A549 (cell line): ENCODE data around the gene SURF2. TPM values are rescaled to one million over a fixed set of nuclear protein-coding genes. Genes with fewer than 3 reads are reported as not detected.

Source experiments
- ATAC-seq, 2 experiments: fragments of 200-7000 bp in 1 of 2; fragments of >200 bp in 1 of 2; cut with Nextera tagmentation in 1 of 2; cut with Tn5 transposase in 1 of 2; 3 replicates each; pipeline versions ENCODE4 v1.8.0 to v1.9.1; 2018 to 2020; ENCODE audit warnings: mild to moderate bottlenecking in 1 of 2, moderate library complexity in 1 of 2
- CTCF ChIA-PET: fragments of 300-600 bp; sonication (Branson Sonifier 250); formaldehyde crosslinking; extraction: SDS; loops from one replicate; lab custom pipeline; 2021; ENCODE audit warnings: antibody characterized with exemption, inconsistent platforms; lab: Yijun Ruan, JAX
- POLR2A ChIA-PET: fragments of 350-600 bp; formaldehyde crosslinking; extraction: SDS; loops from one replicate; lab custom pipeline; 2021; ENCODE audit warnings: antibody characterized with exemption, inconsistent platforms; lab: Yijun Ruan, JAX
- DNase-seq, 2 experiments: peaks; one replicate each; pipeline versions ENCODE4 v3.0.0 to v3.0.0-alpha.2; 2011 to 2016; ENCODE audit warnings: low read depth in 1 of 2, low spot score in 1 of 2
- FAIRE-seq: peaks from 2 replicates; lab custom pipeline; 2011; peaks lifted over from hg19 to GRCh38; lab: Jason Lieb, UNC
- H3K27ac ChIP-seq, 2 experiments: fragments of >200 bp; sonication (Bioruptor Twin); formaldehyde crosslinking; 3 replicates each; pipeline ENCODE4 v1.5.1; 2016 to 2017
- H3K4me1 ChIP-seq: fragments of >200 bp; sonication (Bioruptor Twin); formaldehyde crosslinking; 3 replicates; pipeline ENCODE4 v1.6.1; 2016
- H3K4me2 ChIP-seq: fragments of >200 bp; sonication (Bioruptor Twin); formaldehyde crosslinking; 3 replicates; pipeline ENCODE4 v1.6.1; 2016
- H3K4me3 ChIP-seq: fragments of >200 bp; sonication (Bioruptor Twin); formaldehyde crosslinking; 3 replicates; pipeline ENCODE4 v1.5.1; 2016
- H3K9me3 ChIP-seq: fragments of >200 bp; sonication (Bioruptor Twin); formaldehyde crosslinking; 3 replicates; pipeline ENCODE4 v1.6.1; 2016
- CBX8 ChIP-seq: fragments of 200-600 bp; sonication (generic); IDR thresholded peaks from 2 replicates; pipeline ENCODE4 v1.6.1; 2016
- EP300 ChIP-seq, 2 experiments: fragments of >200 bp; sonication (Bioruptor Twin); formaldehyde crosslinking; IDR thresholded peaks; 2 replicates in 1 of 2; 3 replicates in 1 of 2; pipeline ENCODE4 v1.6.1; 2016 to 2017
- FOSB ChIP-seq: fragments of 250-450 bp; sonication (Bioruptor Pico); IDR thresholded peaks from 2 replicates; pipeline ENCODE4 v1.5.0; 2020; ENCODE audit warnings: mild to moderate bottlenecking, moderate library complexity
- FOXS1 ChIP-seq: fragments of 250-450 bp; sonication (Bioruptor Pico); IDR thresholded peaks from 2 replicates; pipeline ENCODE4 v1.5.0; 2020; ENCODE audit warnings: mild to moderate bottlenecking, moderate library complexity
- JUNB ChIP-seq: fragments of >200 bp; sonication (Bioruptor Twin); formaldehyde crosslinking; IDR thresholded peaks from 2 replicates; pipeline ENCODE4 v1.6.1; 2016
- KDM1A ChIP-seq: fragments of 200-600 bp; sonication (generic); IDR thresholded peaks from 2 replicates; pipeline ENCODE4 v1.6.1; 2016; ENCODE audit warnings: low read depth, mild to moderate bottlenecking
- MAFK ChIP-seq: fragments of 450-650 bp; IDR thresholded peaks from 2 replicates; pipeline ENCODE4 v1.6.1; 2014; ENCODE audit not compliant: partially characterized antibody
- MAZ ChIP-seq: fragments of 150-350 bp; IDR thresholded peaks from 2 replicates; pipeline ENCODE4 v1.6.1; 2014; ENCODE audit warnings: antibody characterized with exemption, low read depth, low read length, borderline replicate concordance
- RAD21 ChIP-seq, 2 experiments: fragments of >200 bp in 1 of 2; sonication (Bioruptor Twin) in 1 of 2; formaldehyde crosslinking in 1 of 2; IDR thresholded peaks in 1 of 2; conservative IDR thresholded peaks in 1 of 2; 2 replicates in 1 of 2; 3 replicates in 1 of 2; pipeline ENCODE4 v1.6.1; 2012 to 2018; ENCODE audit warnings: inconsistent platforms in 1 of 2
- RCOR1 ChIP-seq: fragments of 150-350 bp; IDR thresholded peaks from 2 replicates; pipeline ENCODE4 v1.6.1; 2014; ENCODE audit warnings: antibody characterized with exemption, low read length, low read depth
- RNF2 ChIP-seq: fragments of 200-600 bp; sonication (generic); IDR thresholded peaks from 2 replicates; pipeline ENCODE4 v1.6.1; 2016; ENCODE audit warnings: low read depth, mild to moderate bottlenecking, antibody characterized with exemption, moderate library complexity, borderline replicate concordance
- TP53 ChIP-seq: fragments of 250-450 bp; sonication (Bioruptor Pico); IDR thresholded peaks from 2 replicates; pipeline ENCODE4 v1.5.0; 2021; ENCODE audit warnings: mild to moderate bottlenecking, moderate library complexity
- ZFP36 ChIP-seq: fragments of 450-650 bp; IDR thresholded peaks from 2 replicates; pipeline ENCODE4 v1.6.1; 2014; ENCODE audit warnings: borderline replicate concordance; ENCODE audit not compliant: partially characterized antibody
- ZSCAN20 ChIP-seq: fragments of 250-450 bp; sonication (Bioruptor Pico); IDR thresholded peaks from 2 replicates; pipeline ENCODE4 v1.8.0; 2022; ENCODE audit warnings: mild to moderate bottlenecking, moderate library complexity
- WGBS: methylation state at CpG from one replicate; pipeline ENCODE4 v1.1.6; 2017; ENCODE audit errors: missing lambda C conversion rate; 5-methylcytosine and 5-hydroxymethylcytosine counted together
- polyA plus RNA-seq, 4 experiments: library from polyadenylated mRNA; depleted of rRNA in 3 of 4; stranded (reverse); fragments of >200 nt; fragmentation: RNase III in 1 of 4; extraction: RNeasy Plus Mini Kit Qiagen cat#74134 plus additional on column Dnase treatment in 1 of 4; gene quantifications; 2 replicates in 3 of 4; 3 replicates in 1 of 4; pipeline ENCODE4 v1.2.3, GENCODE V29; 2011 to 2017
- TF ChIP-seq, protein P1 (sequence below): fragments of >200 bp; sonication (Bioruptor Twin); formaldehyde crosslinking; IDR thresholded peaks from 2 replicates; pipeline ENCODE4 v1.6.1; 2016
- TF ChIP-seq, protein P2 (sequence below): fragments of >200 bp; sonication (Bioruptor Twin); formaldehyde crosslinking; IDR thresholded peaks from 3 replicates; pipeline ENCODE4 v1.6.1; 2016
- TF ChIP-seq, protein P3 (sequence below): fragments of 450-650 bp; IDR thresholded peaks from 2 replicates; pipeline ENCODE4 v1.6.1; 2014; ENCODE audit warnings: antibody characterized with exemption
- TF ChIP-seq, protein P4 (sequence below): IDR thresholded peaks from 2 replicates; pipeline ENCODE4 v1.6.1; 2012
- TF ChIP-seq, protein P5 (sequence below): fragments of >200 bp; sonication (Bioruptor Twin); formaldehyde crosslinking; IDR thresholded peaks from 3 replicates; pipeline ENCODE4 v1.5.1; 2016

The SURF2 gene
- polyA plus RNA-seq, 2 of the 4 experiments (the other 2 are of a cell fraction), result 25.2 to 34.9 TPM

DNA sequence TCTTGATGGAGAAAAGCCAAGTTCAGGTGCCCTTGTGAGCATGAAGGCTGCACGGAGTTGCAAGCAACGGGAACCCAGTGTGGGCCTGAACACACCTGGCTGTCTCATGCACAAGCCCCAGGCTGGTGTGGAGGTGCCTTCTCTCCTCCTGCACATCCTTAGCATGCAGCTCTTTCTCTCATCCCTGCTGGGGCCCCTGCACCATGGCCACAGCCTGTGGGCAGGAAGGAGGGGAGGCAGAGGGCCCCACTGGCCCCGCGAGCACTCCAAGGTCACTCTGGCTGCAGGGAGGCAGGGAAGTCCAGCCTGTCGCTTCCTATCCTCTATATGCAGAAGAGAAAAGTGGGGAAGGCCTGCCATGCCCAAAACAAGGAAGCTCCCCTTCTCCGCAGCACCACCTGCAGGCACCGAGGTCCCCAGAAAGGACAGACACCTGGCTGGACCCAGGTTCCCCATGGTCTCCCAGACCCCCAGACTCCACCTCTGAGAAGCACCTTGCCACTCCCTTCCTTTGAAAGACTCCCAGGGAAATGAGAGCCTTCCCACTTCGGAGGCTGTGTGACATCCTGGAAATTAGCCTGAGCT, 38.4 kb downstream of the SURF2 start:
- TF ChIP-seq RCOR1 (no peak), FOXS1 (CRISPR knock-in tag) (no peak), JUNB (no peak), TP53 (no peak), RNF2 (no peak), MAZ (no peak), ZSCAN20 (CRISPR knock-in tag) (no peak), FOSB (no peak)
- TF ChIP-seq, protein P1, sequence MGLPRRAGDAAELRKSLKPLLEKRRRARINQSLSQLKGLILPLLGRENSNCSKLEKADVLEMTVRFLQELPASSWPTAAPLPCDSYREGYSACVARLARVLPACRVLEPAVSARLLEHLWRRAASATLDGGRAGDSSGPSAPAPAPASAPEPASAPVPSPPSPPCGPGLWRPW, result no peak
- TF ChIP-seq, protein P2, sequence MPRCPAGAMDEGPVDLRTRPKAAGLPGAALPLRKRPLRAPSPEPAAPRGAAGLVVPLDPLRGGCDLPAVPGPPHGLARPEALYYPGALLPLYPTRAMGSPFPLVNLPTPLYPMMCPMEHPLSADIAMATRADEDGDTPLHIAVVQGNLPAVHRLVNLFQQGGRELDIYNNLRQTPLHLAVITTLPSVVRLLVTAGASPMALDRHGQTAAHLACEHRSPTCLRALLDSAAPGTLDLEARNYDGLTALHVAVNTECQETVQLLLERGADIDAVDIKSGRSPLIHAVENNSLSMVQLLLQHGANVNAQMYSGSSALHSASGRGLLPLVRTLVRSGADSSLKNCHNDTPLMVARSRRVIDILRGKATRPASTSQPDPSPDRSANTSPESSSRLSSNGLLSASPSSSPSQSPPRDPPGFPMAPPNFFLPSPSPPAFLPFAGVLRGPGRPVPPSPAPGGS, result no peak
- CTCF ChIA-PET, result interaction anchor here (0.9 to 4.4 kb wide), 13 partner anchors 8 to 92 kb away, joined by 3 to 21 read pairs (median 5); no protein-coding TSS in a partner anchor
- Histone ChIP-seq H3K4me1 (no peaks in the 10 kb centered on the region), H3K4me3 (no peak overlapping the region), H3K9me3 (no peaks in the 10 kb centered on the region), H3K4me2 (no peak overlapping the region), H3K27ac (no peak overlapping the region)
- ATAC-seq, result peak; percentile 9 to 30; a peak in 3 of 6 replicates
- POLR2A ChIA-PET, result interaction anchor here (0.6 kb wide), 1 partner anchor 14 kb away, joined by 7 read pairs; no protein-coding TSS in a partner anchor
- no peak for DNase-seq
- WGBS, result 25% methylated on average over 8 of the region's 8 CpGs
- FAIRE-seq, result no peak

DNA sequence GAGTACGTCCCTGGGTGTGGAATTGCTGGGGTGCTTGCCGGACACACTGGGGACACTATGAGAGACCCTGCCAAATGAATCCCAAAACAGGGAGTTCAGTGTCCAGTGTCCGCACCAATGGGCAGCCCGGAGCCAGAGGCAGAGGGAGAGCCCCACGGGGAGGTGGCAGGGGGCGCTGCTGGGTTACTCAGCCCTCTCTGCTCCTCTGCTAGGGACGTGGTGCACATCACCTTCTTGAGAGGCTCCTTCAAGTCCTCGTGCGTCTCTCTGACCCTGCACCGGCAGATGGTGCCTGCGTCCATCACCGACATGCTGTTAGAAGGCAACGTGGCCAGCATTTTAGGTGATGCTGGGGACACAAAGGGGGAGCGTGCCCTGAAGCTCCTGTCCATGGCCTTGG, 40.6 kb downstream of the SURF2 start:
- WGBS, result 25% methylated on average over 12 of the region's 14 CpGs
- FAIRE-seq, result no peak

DNA sequence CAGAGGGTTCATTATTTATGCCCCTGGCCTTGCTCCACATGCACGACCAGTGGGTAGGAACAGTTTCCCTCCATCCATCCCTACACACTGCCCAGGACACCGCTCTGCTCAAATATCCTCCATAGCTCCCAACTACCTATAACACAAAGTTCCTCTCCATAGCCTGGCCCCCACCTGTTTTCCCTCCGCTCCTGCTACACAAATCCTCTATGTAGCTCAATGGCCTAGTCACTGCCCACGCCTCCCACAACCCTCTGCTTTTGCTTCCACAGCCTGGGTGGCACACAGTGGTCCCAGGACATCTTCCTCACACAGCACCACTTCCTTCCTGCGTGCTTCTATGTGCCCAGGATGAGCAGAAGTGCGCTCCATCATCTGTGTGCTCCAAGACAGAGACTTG, 41.0 kb downstream of the SURF2 start:
- ChIA-PET CTCF (interaction anchor here (1.0 to 4.4 kb wide), 8 partner anchors 8 to 92 kb away, joined by 3 to 21 read pairs (median 4); no protein-coding TSS in a partner anchor), POLR2A (no interaction called here)
- Histone ChIP-seq H3K9me3 (no peaks in the 10 kb centered on the region), H3K4me1 (no peaks in the 10 kb centered on the region), H3K4me3 (no peak overlapping the region), H3K4me2 (no peak overlapping the region), H3K27ac (no peak overlapping the region)
- ATAC-seq, result peak; percentile 4 to 6; a peak in 3 of 6 replicates
- TF ChIP-seq KDM1A (no peak), ZFP36 (no peak), MAFK (no peak)
- TF ChIP-seq, protein P3, sequence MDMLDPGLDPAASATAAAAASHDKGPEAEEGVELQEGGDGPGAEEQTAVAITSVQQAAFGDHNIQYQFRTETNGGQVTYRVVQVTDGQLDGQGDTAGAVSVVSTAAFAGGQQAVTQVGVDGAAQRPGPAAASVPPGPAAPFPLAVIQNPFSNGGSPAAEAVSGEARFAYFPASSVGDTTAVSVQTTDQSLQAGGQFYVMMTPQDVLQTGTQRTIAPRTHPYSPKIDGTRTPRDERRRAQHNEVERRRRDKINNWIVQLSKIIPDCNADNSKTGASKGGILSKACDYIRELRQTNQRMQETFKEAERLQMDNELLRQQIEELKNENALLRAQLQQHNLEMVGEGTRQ, result no peak
- no peak for FAIRE-seq
- WGBS, result 74% methylated on average over 6 of the region's 6 CpGs
- DNase-seq, result no peak

More for the DNA sequence above, 40.6 kb downstream of the SURF2 start:
- H3K4me2 ChIP-seq, result no peak overlapping the region
- peak; percentile 27 to 61 for DNase-seq
- no peak overlapping the region for H3K27ac ChIP-seq
- ChIA-PET POLR2A (no interaction called here), CTCF (interaction anchor here (1.0 to 4.4 kb wide), 11 partner anchors 9 to 93 kb away, joined by 3 to 21 read pairs (median 3); no protein-coding TSS in a partner anchor)
- H3K9me3 ChIP-seq, result no peaks in the 10 kb centered on the region
- H3K4me3 ChIP-seq, result no peak overlapping the region
- peak; percentile 74 to 83 for ATAC-seq
- TF ChIP-seq, protein P4, sequence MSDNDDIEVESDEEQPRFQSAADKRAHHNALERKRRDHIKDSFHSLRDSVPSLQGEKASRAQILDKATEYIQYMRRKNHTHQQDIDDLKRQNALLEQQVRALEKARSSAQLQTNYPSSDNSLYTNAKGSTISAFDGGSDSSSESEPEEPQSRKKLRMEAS, result no peak
- TF ChIP-seq RAD21 (conservative IDR thresholded peaks at IDR 0.05 in 1 of 2, IDR thresholded peaks at IDR 0.05 in 1 of 2), result peak in 1 of 2 experiments; percentile 34; a peak in 1 of 5 replicates
- TF ChIP-seq, protein P5, sequence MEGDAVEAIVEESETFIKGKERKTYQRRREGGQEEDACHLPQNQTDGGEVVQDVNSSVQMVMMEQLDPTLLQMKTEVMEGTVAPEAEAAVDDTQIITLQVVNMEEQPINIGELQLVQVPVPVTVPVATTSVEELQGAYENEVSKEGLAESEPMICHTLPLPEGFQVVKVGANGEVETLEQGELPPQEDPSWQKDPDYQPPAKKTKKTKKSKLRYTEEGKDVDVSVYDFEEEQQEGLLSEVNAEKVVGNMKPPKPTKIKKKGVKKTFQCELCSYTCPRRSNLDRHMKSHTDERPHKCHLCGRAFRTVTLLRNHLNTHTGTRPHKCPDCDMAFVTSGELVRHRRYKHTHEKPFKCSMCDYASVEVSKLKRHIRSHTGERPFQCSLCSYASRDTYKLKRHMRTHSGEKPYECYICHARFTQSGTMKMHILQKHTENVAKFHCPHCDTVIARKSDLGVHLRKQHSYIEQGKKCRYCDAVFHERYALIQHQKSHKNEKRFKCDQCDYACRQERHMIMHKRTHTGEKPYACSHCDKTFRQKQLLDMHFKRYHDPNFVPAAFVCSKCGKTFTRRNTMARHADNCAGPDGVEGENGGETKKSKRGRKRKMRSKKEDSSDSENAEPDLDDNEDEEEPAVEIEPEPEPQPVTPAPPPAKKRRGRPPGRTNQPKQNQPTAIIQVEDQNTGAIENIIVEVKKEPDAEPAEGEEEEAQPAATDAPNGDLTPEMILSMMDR, result peak; percentile 23; the same call in 1 of the 3 replicates
- TF ChIP-seq EP300 (IDR thresholded peaks at IDR 0.05), result no peak
- TF ChIP-seq CBX8, result no peak
- H3K4me1 ChIP-seq, result no peaks in the 10 kb centered on the region
